Heart right ventricle (tissue), 16 donors: ENCODE results near the gene RPL32. TPM values are rescaled to one million over a fixed set of nuclear protein-coding genes. Genes with fewer than 3 reads are reported as not detected.

Source experiments
- ATAC-seq, 8 donors: fragments of 200-7000 bp; cut with Tn5 transposase; one replicate each; pipeline ENCODE4 v1.9.1; 2020; ENCODE audit warnings: mild to moderate bottlenecking in 8 of 8, moderate library complexity in 8 of 8, moderate number of reproducible peaks in 1 of 8
- DNase-seq, 2 donors: peaks; one replicate each; pipeline ENCODE4 v3.0.0-alpha.2; 2020
- H3K27ac ChIP-seq, 10 donors: fragments of 200-600 bp; sonication (generic) in 2 of 10; one replicate each; pipeline versions ENCODE4 v1.5.0 to v1.8.0; 2020 to 2022; ENCODE audit warnings: mild to moderate bottlenecking in 3 of 10
- H3K27me3 ChIP-seq, 7 donors: fragments of 200-600 bp; one replicate each; pipeline ENCODE4 v1.8.0; 2021 to 2022; ENCODE audit warnings: mild to moderate bottlenecking in 2 of 7
- H3K36me3 ChIP-seq, 9 donors: fragments of 200-600 bp; sonication (generic) in 1 of 9; one replicate each; pipeline versions ENCODE4 v1.5.0 to v1.8.0; 2020 to 2022; ENCODE audit warnings: mild to moderate bottlenecking in 2 of 9
- H3K4me1 ChIP-seq, 9 donors: fragments of 200-600 bp; sonication (generic) in 1 of 9; one replicate each; pipeline versions ENCODE4 v1.5.0 to v1.8.0; 2020 to 2022; ENCODE audit warnings: mild to moderate bottlenecking in 4 of 9
- H3K4me3 ChIP-seq, 10 donors: fragments of 200-600 bp; sonication (generic) in 2 of 10; one replicate each; pipeline versions ENCODE4 v1.5.0 to v1.8.0; 2020 to 2022; ENCODE audit warnings: mild to moderate bottlenecking in 7 of 10, moderate library complexity in 2 of 10
- H3K9me3 ChIP-seq, 11 donors: fragments of 200-600 bp in 10 of 11; sonication (generic) in 2 of 11; one replicate each; pipeline versions ENCODE4 v1.5.0 to v1.8.0; 2013 to 2022; ENCODE audit warnings: mild to moderate bottlenecking in 2 of 11, control low read depth in 1 of 11, moderate library complexity in 1 of 11
- CTCF ChIP-seq, 9 donors: fragments of 200-600 bp; sonication (generic) in 2 of 9; IDR thresholded peaks; one replicate each; pipeline versions ENCODE4 v1.5.0 to v1.8.0; 2021 to 2022; ENCODE audit warnings: antibody characterized with exemption in 9 of 9, mild to moderate bottlenecking in 5 of 9, moderate library complexity in 1 of 9
- WGBS, 2 donors: extraction: QIAGEN DNeasy Blood & Tissue Kit; methylation state at CpG; one replicate each; pipeline ENCODE4 v1.1.7; 2013; ENCODE audit warnings: inconsistent platforms in 1 of 2; 5-methylcytosine and 5-hydroxymethylcytosine counted together
- intact Hi-C, 10 donors: fragments of 100-400 bp; cut with DNase I; formaldehyde crosslinking; loops; one replicate each; pipeline versions ENCODE4 v1.11.1 to v1.14.2; 2022
- polyA plus RNA-seq, 2 donors: library from polyadenylated mRNA; stranded (reverse); fragments of 200-250 nt; gene quantifications; one replicate each; pipeline ENCODE4 v1.2.3, GENCODE V29; 2013
- total RNA-seq, 10 donors: library from RNA; stranded (reverse); fragmentation: NEBNext Ultra II Directional in 3 of 10; extraction: Animal tissue kit (Norgen Biotek cat#: 25700) in 3 of 10; gene quantifications; one replicate each; pipeline versions ENCODE4 v1.2.1 to v1.2.4, GENCODE V29; 2021 to 2023
- donor health status: Arrhythmogenic right ventricular cardiomyopathy.
- donor health status: ischemic (EF 13 %, LVEDD 7.1; RV severe dilation, severe dysfunction).
- donor health status: healthy with polysubstance abuse.
- donor health status: DM: no; HTN: yes; CAD: no.
- donor health status: DM: no; HTN: no; CAD: no.
- donor health status: ischemic (EF 25% LVEDD 6.9; RV normal size, moderate dysfunction).
- donor health status: ischemic (EF 25% LVEDD 5.7; RV mildly dilated, moderate dysfunction).
- donor health status: healthy.
- donor health status: DM: yes; HTN: yes; CAD: no.
- donor health status: Ischemic cardiomyopathy.
- donor health status: ischemic (EF 35%, LVEDD 5.7; RV mildly dilated, moderate dysfunction).
- donor health status: nonischemic (EF 11% LVEDD 7.7; RV severe dilation, severe dysfunction).
- donor health status: DM: yes; HTN: yes; CAD: no.
- donor health status: PGD.
- donor health status: ischemic (EF 29% LVEDD 5.4; RV normal size, mild dysfunction).
- donor health status: nonischemic (EF 23%, LVEDD 6.1; RV moderate dilation, normal function).

RPL32 gene
- total and polyA plus RNA-seq, 12 donors = 827 to 2,488 (median 909) TPM

- Histone ChIP-seq H3K4me1 (peaks cover 0 to 15% (median 0%) of the 10 kb centered on the region in 9 donors), H3K9me3 (no peaks in the 10 kb centered on the region), H3K27me3 (no peaks in the 10 kb centered on the region), H3K4me3 (no peak overlapping the region), H3K27ac (peak overlapping the region in 3 of 10 donors; percentile 14 to 42 (median 15)), H3K36me3 (peaks cover 0 to 94% (median 42%) of the 10 kb centered on the region in 9 donors)
- 53 to 55% methylated on average over 16 of the region's 16 CpGs for WGBS, 2 donors
- DNase-seq (peak; percentile 28 to 48), ATAC-seq (peak in 7 of 8 donors; percentile 40 to 55 (median 46))
- TF ChIP-seq CTCF (IDR thresholded peaks at IDR 0.05) = no peak
- intact Hi-C loops = no loop called here
These were observed 24.0 kb downstream of the RPL32 start for GRCh38 chr3:12817343-12817710.

GRCh38 chr3:12816521-12817342 lies 24.6 kb downstream of the RPL32 start:
- Histone ChIP-seq H3K4me3 (no peak overlapping the region), H3K9me3 (no peaks in the 10 kb centered on the region), H3K27me3 (no peaks in the 10 kb centered on the region), H3K27ac (peak overlapping the region in 3 of 10 donors; percentile 14 to 42 (median 15)), H3K36me3 (peaks cover 0 to 92% (median 42%) of the 10 kb centered on the region in 9 donors), H3K4me1 (peaks cover 0 to 15% (median 0%) of the 10 kb centered on the region in 9 donors)
- TF ChIP-seq CTCF (IDR thresholded peaks at IDR 0.05) = no peak
- peak in 6 of 8 donors; percentile 31 to 55 (median 43) for ATAC-seq
- 86 to 89% methylated on average over 34 of the region's 34 CpGs for WGBS, 2 donors
- DNase-seq = peak in 1 of 2 donors; percentile 24
- intact Hi-C loops = no loop called here

GRCh38 chr3:12815719-12816118 lies 25.6 kb downstream of the RPL32 start:
- no peak overlapping the region for H3K4me3 ChIP-seq
- no peak for TF ChIP-seq CTCF (IDR thresholded peaks at IDR 0.05)
- DNase-seq = no peak
- peaks cover 0 to 89% (median 41%) of the 10 kb centered on the region in 9 donors for H3K36me3 ChIP-seq
- intact Hi-C loops = no loop called here
- ATAC-seq = no peak
- 81 to 86% methylated on average over 9 of the region's 9 CpGs for WGBS, 2 donors
- no peaks in the 10 kb centered on the region for H3K27me3 ChIP-seq
- H3K9me3 ChIP-seq = no peaks in the 10 kb centered on the region
- no peak overlapping the region for H3K27ac ChIP-seq
- peaks cover 0 to 22% (median 4%) of the 10 kb centered on the region in 9 donors for H3K4me1 ChIP-seq

- no peak for TF ChIP-seq CTCF (IDR thresholded peaks at IDR 0.05)
- Histone ChIP-seq H3K27ac (no peak overlapping the region), H3K4me1 (peaks cover under 1 to 28% (median 8%) of the 10 kb centered on the region in 9 donors), H3K36me3 (peaks cover 0 to 82% (median 35%) of the 10 kb centered on the region in 9 donors), H3K9me3 (no peaks in the 10 kb centered on the region), H3K4me3 (no peak overlapping the region), H3K27me3 (no peaks in the 10 kb centered on the region)
- 91 to 92% methylated on average over 24 of the region's 24 CpGs for WGBS, 2 donors
- intact Hi-C loops = no loop called here
- DNase-seq (no peak), ATAC-seq (no peak)
These were observed 26.3 kb downstream of the RPL32 start for GRCh38 chr3:12815078-12815477.
